GM12891 (cell line): Measurements from ENCODE around the gene SDHAF1.

Experiments used
- POLR2A ChIP-seq: IDR thresholded peaks from 2 replicates; pipeline ENCODE4 v1.6.1; 2011; ENCODE audit warnings: low read depth, low read length, control low read depth
- TAF1 ChIP-seq: IDR thresholded peaks from 2 replicates; pipeline ENCODE4 v1.6.1; 2011; ENCODE audit warnings: low read depth, low read length, control low read depth

GRCh38 chr19:36030264-36031148 is 35.5 kb downstream of the SDHAF1 start:
- TF ChIP-seq POLR2A (no peak), TAF1 (no peak)
